Hematopoietic multipotent progenitor cell treated with erythropoietin and hydrocortisone succinate and interleukin-3 and kit ligand, for 6 days (in vitro differentiated cells): ENCODE measurements around the gene HOXD4.

ENCODE experiments used
- DNase-seq: peaks from one replicate; pipeline ENCODE4 v3.0.0-alpha.2; 2015

HOXD4 gene

GRCh38 chr2:176114120-176114929, 37.0 kb upstream of the HOXD4 start:
- DNase-seq = no peak

GRCh38 chr2:176114930-176115625, 36.3 kb upstream of the HOXD4 start:
- DNase-seq = no peak

- no peak for DNase-seq
These were observed 35.2 kb upstream of the HOXD4 start, which contains the start of gene HOXD10 for GRCh38 chr2:176115883-176116813. Gene HOXD10 (plus strand): TSS chr2:176116778. CDS start chr2:176116834, 56 bp downstream.

- DNase-seq = no peak
These were observed 34.1 kb upstream of the HOXD4 start for GRCh38 chr2:176117162-176117822.

GRCh38 chr2:176117823-176118371, 33.5 kb upstream of the HOXD4 start:
- no peak for DNase-seq

GRCh38 chr2:176118601-176119339, 32.6 kb upstream of the HOXD4 start:
- peak; percentile 67 for DNase-seq

- no peak for DNase-seq
These were observed 30.8 kb upstream of the HOXD4 start for GRCh38 chr2:176120364-176121189.

- no peak for DNase-seq
These were observed 29.9 kb upstream of the HOXD4 start for GRCh38 chr2:176121190-176122051.

GRCh38 chr2:176122052-176122682, 29.2 kb upstream of the HOXD4 start:
- DNase-seq = no peak

- DNase-seq = no peak
These were observed 28.5 kb upstream of the HOXD4 start, which contains the start of gene HOXD9 for GRCh38 chr2:176122683-176123410. Gene HOXD9 (plus strand): TSS chr2:176122719. CDS start chr2:176122769, 50 bp downstream.

GRCh38 chr2:176123411-176124109, 27.8 kb upstream of the HOXD4 start:
- DNase-seq = no peak

GRCh38 chr2:176124110-176124946, 27.0 kb upstream of the HOXD4 start:
- no peak for DNase-seq

GRCh38 chr2:176124947-176125771, 26.2 kb upstream of the HOXD4 start:
- DNase-seq = no peak

- no peak for DNase-seq
These were observed 25.6 kb upstream of the HOXD4 start for GRCh38 chr2:176125772-176126054.

GRCh38 chr2:176126929-176127773, 24.2 kb upstream of the HOXD4 start:
- peak; percentile 84 for DNase-seq
